22Rv1 (cell line): ENCODE results near the gene CHD9.

Experiments
- ZFX ChIP-seq: fragments of 450-650 bp; IDR thresholded peaks from 2 replicates; pipeline ENCODE4 v1.6.1; 2017; ENCODE audit warnings: antibody characterized with exemption, borderline replicate concordance
- TF ChIP-seq, protein P1 (sequence below): fragments of 450-650 bp; IDR thresholded peaks from 2 replicates; pipeline ENCODE4 v1.5.1; 2017; ENCODE audit warnings: mild to moderate bottlenecking

DNA sequence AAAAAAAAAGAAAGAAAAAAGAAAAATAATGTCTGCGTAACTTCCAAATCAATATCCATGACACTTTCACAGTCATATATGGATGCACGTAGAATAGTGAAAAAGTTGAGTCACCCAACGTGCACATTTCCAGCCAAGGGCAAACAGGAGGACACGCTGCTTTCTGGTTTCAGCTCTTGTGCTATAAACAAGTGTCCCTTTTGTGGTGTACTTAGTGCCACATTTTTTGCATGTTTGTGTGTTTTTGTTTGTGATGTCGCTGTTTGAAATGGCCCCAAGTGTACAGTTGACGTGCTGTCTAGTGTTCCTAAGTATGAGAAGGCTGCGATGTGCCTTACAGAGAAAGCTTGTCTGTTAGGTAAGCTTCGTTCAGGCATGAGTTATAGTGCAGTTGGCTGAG lies 2.9 kb downstream of the CHD9 start:
- TF ChIP-seq, protein P1, sequence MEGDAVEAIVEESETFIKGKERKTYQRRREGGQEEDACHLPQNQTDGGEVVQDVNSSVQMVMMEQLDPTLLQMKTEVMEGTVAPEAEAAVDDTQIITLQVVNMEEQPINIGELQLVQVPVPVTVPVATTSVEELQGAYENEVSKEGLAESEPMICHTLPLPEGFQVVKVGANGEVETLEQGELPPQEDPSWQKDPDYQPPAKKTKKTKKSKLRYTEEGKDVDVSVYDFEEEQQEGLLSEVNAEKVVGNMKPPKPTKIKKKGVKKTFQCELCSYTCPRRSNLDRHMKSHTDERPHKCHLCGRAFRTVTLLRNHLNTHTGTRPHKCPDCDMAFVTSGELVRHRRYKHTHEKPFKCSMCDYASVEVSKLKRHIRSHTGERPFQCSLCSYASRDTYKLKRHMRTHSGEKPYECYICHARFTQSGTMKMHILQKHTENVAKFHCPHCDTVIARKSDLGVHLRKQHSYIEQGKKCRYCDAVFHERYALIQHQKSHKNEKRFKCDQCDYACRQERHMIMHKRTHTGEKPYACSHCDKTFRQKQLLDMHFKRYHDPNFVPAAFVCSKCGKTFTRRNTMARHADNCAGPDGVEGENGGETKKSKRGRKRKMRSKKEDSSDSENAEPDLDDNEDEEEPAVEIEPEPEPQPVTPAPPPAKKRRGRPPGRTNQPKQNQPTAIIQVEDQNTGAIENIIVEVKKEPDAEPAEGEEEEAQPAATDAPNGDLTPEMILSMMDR, result no peak
- no peak for TF ChIP-seq ZFX
